Vagina (tissue), 2 donors: ENCODE results near the gene CFAP61.

Experiments
- CTCF ChIP-seq, 3 experiments: fragments of 450-650 bp in 2 of 3; fragments of 200-600 bp in 1 of 3; sonication (generic) in 1 of 3; IDR thresholded peaks; one replicate each; pipeline ENCODE4 v1.5.1; 2017 to 2019; ENCODE audit warnings: antibody characterized with exemption in 3 of 3, mild to moderate bottlenecking in 2 of 3, moderate library complexity in 2 of 3
- POLR2A ChIP-seq, 2 donors: fragments of 450-650 bp; IDR thresholded peaks; one replicate each; pipeline ENCODE4 v1.6.1; 2017; ENCODE audit warnings: antibody characterized with exemption in 2 of 2, mild to moderate bottlenecking in 2 of 2, moderate library complexity in 2 of 2
- POLR2AphosphoS5 ChIP-seq, 2 donors: sonication (generic); formaldehyde crosslinking; IDR thresholded peaks; one replicate each; pipeline ENCODE4 v1.9.0; 2017; ENCODE audit warnings: antibody characterized with exemption in 2 of 2, mild to moderate bottlenecking in 2 of 2, low read depth in 1 of 2; ENCODE audit not compliant: insufficient read depth in 1 of 2

- TF ChIP-seq CTCF (IDR thresholded peaks at IDR 0.05) (no peak), POLR2AphosphoS5 (IDR thresholded peaks at IDR 0.05; ENCODE audit: insufficient read depth in 1 of 2, low read depth in 1 of 2) (no peak), POLR2A (IDR thresholded peaks at IDR 0.05) (no peak)
Measured at GRCh38 chr20:20205862-20206236, 153.5 kb downstream of the CFAP61 start.
